K562 (cell line): ENCODE measurements around the gene ZNF628. TPM values are rescaled to one million over a fixed set of nuclear protein-coding genes. Genes with fewer than 3 reads are reported as not detected.

ENCODE experiments used
- CBFA2T3 ChIP-seq: fragments of 450-650 bp; IDR thresholded peaks from 2 replicates; pipeline ENCODE4 v1.6.1; 2017
- CHD1 ChIP-seq: fragments of 200-600 bp; sonication (generic); IDR thresholded peaks from one replicate; pipeline ENCODE4 v1.6.1; 2012; ENCODE audit warnings: mild to moderate bottlenecking, moderate library complexity, low read length, inconsistent platforms
- DPF2 ChIP-seq: fragments of 450-650 bp; IDR thresholded peaks from 2 replicates; pipeline ENCODE4 v1.6.1; 2016
- FOXA3 ChIP-seq, 2 experiments: fragments of 450-650 bp in 1 of 2; sonication (generic) in 1 of 2; formaldehyde crosslinking; IDR thresholded peaks in 1 of 2; conservative IDR thresholded peaks in 1 of 2; 2 replicates each; pipeline versions ENCODE4 v1.4.0 to v1.8.0; 2020 to 2022; ENCODE audit warnings: mild to moderate bottlenecking in 2 of 2, missing genetic modification reagents in 1 of 2
- GTF2F1 ChIP-seq: IDR thresholded peaks from 2 replicates; pipeline ENCODE4 v1.6.1; 2011; ENCODE audit warnings: low read depth, low read length, improper control_type of control experiment
- HMG20A ChIP-seq: fragments of 450-650 bp; formaldehyde crosslinking; conservative IDR thresholded peaks from 2 replicates; pipeline ENCODE4 v1.4.0; 2020; ENCODE audit warnings: mild to moderate bottlenecking, mixed read lengths
- MAFK ChIP-seq: IDR thresholded peaks from 2 replicates; pipeline ENCODE4 v1.6.1; 2011; ENCODE audit warnings: low read length, improper control_type of control experiment
- PCBP1 ChIP-seq: fragments of 200-400 bp; formaldehyde crosslinking; IDR thresholded peaks from 2 replicates; pipeline ENCODE4 v1.6.1; 2018; ENCODE audit warnings: mild to moderate bottlenecking, low read depth, low read length; ENCODE audit not compliant: poor library complexity, severe bottlenecking
- PHF8 ChIP-seq: fragments of 200-600 bp; sonication (generic); IDR thresholded peaks from 2 replicates; pipeline ENCODE4 v1.6.1; 2012; ENCODE audit warnings: mixed run types, mild to moderate bottlenecking, inconsistent platforms, low read length, moderate library complexity, borderline replicate concordance
- RCOR1 ChIP-seq, 2 experiments: IDR thresholded peaks; 2 replicates each; pipeline ENCODE4 v1.6.1; 2012; ENCODE audit warnings: low read depth in 2 of 2, low read length in 2 of 2, borderline replicate concordance in 1 of 2, improper control_type of control experiment in 1 of 2
- REST ChIP-seq, 2 experiments: fragments of 450-650 bp; formaldehyde crosslinking in 1 of 2; IDR thresholded peaks; 2 replicates each; pipeline versions ENCODE4 v1.4.0 to v1.6.1; 2014 to 2020; ENCODE audit warnings: mild to moderate bottlenecking in 2 of 2, borderline replicate concordance in 1 of 2, low read depth in 1 of 2
- RFX5 ChIP-seq: IDR thresholded peaks from 2 replicates; pipeline ENCODE4 v1.6.1; 2011; ENCODE audit warnings: low read depth, mild to moderate bottlenecking, improper control_type of control experiment, low read length
- SPI1 ChIP-seq: IDR thresholded peaks from 2 replicates; pipeline ENCODE4 v1.6.1; 2011; ENCODE audit warnings: low read depth, low read length, control low read depth, borderline replicate concordance
- TAL1 ChIP-seq: fragments of 450-650 bp; IDR thresholded peaks from 2 replicates; pipeline ENCODE4 v1.6.1; 2016; ENCODE audit warnings: mild to moderate bottlenecking
- ZNF12 ChIP-seq: sonication (generic); formaldehyde crosslinking; IDR thresholded peaks from 2 replicates; pipeline ENCODE4 v1.4.0; 2020; ENCODE audit warnings: mild to moderate bottlenecking, missing genetic modification reagents
- ZNF592 ChIP-seq: fragments of 450-650 bp; IDR thresholded peaks from 2 replicates; pipeline ENCODE4 v1.6.1; 2017; ENCODE audit warnings: antibody characterized with exemption, mild to moderate bottlenecking
- polyA plus RNA-seq, 8 experiments: library from polyadenylated mRNA; depleted of rRNA in 4 of 8; stranded (reverse) in 5 of 8; unstranded in 3 of 8; fragments of >200 nt; fragmentation: Nextera tagmentation in 2 of 8; fragmentation: Illumina TruSeq in 1 of 8; extraction: Ambion mirVana in 2 of 8; extraction: Trizol in 1 of 8; gene quantifications; 2 replicates each; pipeline versions ENCODE4 v1.2.1 to v1.2.3, GENCODE V29; 2011 to 2014; ENCODE audit warnings: inconsistent platforms in 1 of 8, missing spikeins in 1 of 8
- total RNA-seq, 7 experiments: library from RNA; depleted of rRNA in 6 of 7; stranded (reverse); fragments of >200 nt in 6 of 7; fragmentation: Illumina TruSeq in 2 of 7; extraction: Trizol in 2 of 7; gene quantifications; 2 replicates each; pipeline versions ENCODE4 v1.2.1 to v1.2.3, GENCODE V29; 2011 to 2021; ENCODE audit warnings: low replicate concordance in 1 of 7

The ZNF628 gene
- total and polyA plus RNA-seq, 9 of the 15 experiments (the other 6 are each of a cell fraction or from before 2014, with no cell fraction given): 0.13 to 13.6 (median 2.2) TPM; not detected in 3

- TF ChIP-seq ZNF12 (CRISPR knock-in tag): no peak
- 0 out of 2 replicates have a peak, but pooled peaks have one; percentile 30 for TF ChIP-seq ZNF592
- TF ChIP-seq SPI1: no peak
- peak; percentile 71; the same call in 1 of the 2 replicates for TF ChIP-seq PHF8
- TF ChIP-seq DPF2: peak; percentile 57
- no peak for TF ChIP-seq CBFA2T3
- peak in 1 of 2 experiments; percentile 41; a peak in 1 of 4 replicates for TF ChIP-seq FOXA3 (CRISPR knock-in tag; conservative IDR thresholded peaks at IDR 0.05 in 1 of 2, IDR thresholded peaks at IDR 0.05 in 1 of 2)
- 0 out of 2 replicates have a peak, but pooled peaks have one; percentile 16 for TF ChIP-seq HMG20A (CRISPR knock-in tag)
- peak; percentile 97 for TF ChIP-seq CHD1
- no peak for TF ChIP-seq RFX5
- peak in 1 of 2 experiments; percentile 22; a peak in 1 of 4 replicates for TF ChIP-seq RCOR1 (IDR thresholded peaks at IDR 0.05; ENCODE audit: borderline replicate concordance in 1 of 2, low read depth in 2 of 2, low read length in 2 of 2)
- no peak for TF ChIP-seq REST (IDR thresholded peaks at IDR 0.05; ENCODE audit: borderline replicate concordance)
- peak; percentile 46; the same call in 1 of the 2 replicates for TF ChIP-seq REST (CRISPR knock-in tag; IDR thresholded peaks at IDR 0.05; ENCODE audit: low read depth)
- no peak for TF ChIP-seq PCBP1
- TF ChIP-seq TAL1: no peak
- TF ChIP-seq MAFK: no peak
- no peak for TF ChIP-seq GTF2F1
Observed at GRCh38 chr19:55461974-55462626, 14.3 kb upstream of the ZNF628 start (continued).
